Muscle of leg (tissue), 11 donors: Measurements from ENCODE around the gene CTIF. TPM values are rescaled to one million over a fixed set of nuclear protein-coding genes. Genes with fewer than 3 reads are reported as not detected.

ENCODE experiments used
- DNase-seq: peaks from one replicate; pipeline ENCODE4 v3.0.0; 2013
- H3K27ac ChIP-seq: one replicate; pipeline ENCODE4 v1.5.1; 2013; ENCODE audit warnings: mild to moderate bottlenecking, low read length, control low read depth
- H3K27me3 ChIP-seq: one replicate; pipeline ENCODE4 v1.6.1; 2013; ENCODE audit warnings: low read length; ENCODE audit not compliant: control insufficient read depth, insufficient read depth
- H3K36me3 ChIP-seq: one replicate; pipeline ENCODE4 v1.6.1; 2013; ENCODE audit warnings: low read length; ENCODE audit not compliant: control insufficient read depth, insufficient read depth
- H3K4me1 ChIP-seq: one replicate; pipeline ENCODE4 v1.6.1; 2013; ENCODE audit warnings: low read length; ENCODE audit not compliant: control insufficient read depth, insufficient read depth
- H3K4me3 ChIP-seq: one replicate; pipeline ENCODE4 v1.5.1; 2013; ENCODE audit warnings: low read length, control low read depth
- H3K9me3 ChIP-seq: replicated peaks from 2 replicates; pipeline ENCODE4 v1.6.1; 2013; ENCODE audit warnings: low read depth, low read length; ENCODE audit not compliant: control insufficient read depth
- WGBS: methylation state at CpG from one replicate; pipeline ENCODE4 v1.1.5; 2013; ENCODE audit warnings: missing lambda C conversion rate; ENCODE audit not compliant: insufficient coverage; 5-methylcytosine and 5-hydroxymethylcytosine counted together
- polyA plus RNA-seq, 8 donors: library from polyadenylated mRNA; unstranded; fragments of 120-200 nt; gene quantifications; one replicate each; pipeline versions ENCODE4 v1.2.1 to v1.2.3, GENCODE V29; 2013; ENCODE audit warnings: inconsistent platforms in 1 of 8, low replicate concordance in 1 of 8; ENCODE audit not compliant: insufficient read length in 8 of 8, insufficient read depth in 1 of 8
- total RNA-seq: library from RNA; stranded (reverse); fragments of 120-200 nt; gene quantifications from one replicate; pipeline ENCODE4 v1.2.4, GENCODE V29; 2013

Gene CTIF
- total and polyA plus RNA-seq, 9 donors = 16.3 to 46.8 (median 32.5) TPM

DNA sequence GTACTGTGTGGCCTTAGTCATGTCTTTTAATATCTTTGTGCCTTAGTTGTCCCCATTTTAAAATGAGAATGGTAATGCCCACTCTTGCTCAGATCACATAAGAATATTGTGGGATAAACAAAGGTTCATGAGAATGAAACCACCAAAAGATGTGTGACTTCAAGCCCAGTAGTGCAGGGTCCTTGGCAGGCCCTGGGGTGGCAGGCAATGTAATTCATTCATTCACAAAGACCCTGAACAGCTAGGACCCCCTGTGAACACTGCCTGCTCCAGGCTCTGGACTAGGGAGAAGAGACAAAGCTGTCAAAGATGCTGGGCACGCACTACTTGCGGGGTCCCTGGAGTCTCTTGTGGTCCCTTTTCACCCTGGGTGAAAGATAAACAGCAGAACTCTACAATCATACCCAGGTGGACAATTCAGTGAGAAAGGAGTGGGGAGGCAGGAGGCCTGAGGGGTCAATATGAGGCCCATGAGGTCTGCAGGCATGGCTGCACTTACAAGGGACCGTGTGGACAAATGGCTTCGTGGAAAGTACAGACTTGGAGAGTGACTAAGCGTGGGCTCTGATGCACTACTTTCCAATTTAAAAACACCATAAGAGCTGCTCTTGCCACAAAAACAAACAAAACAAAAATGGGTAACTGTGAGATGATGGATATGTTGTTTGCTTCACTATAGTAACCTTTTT lies 275.8 kb downstream of the CTIF start:
- peaks cover 20% of the 10 kb centered on the region for H3K36me3 ChIP-seq
- no peak for DNase-seq
- H3K4me3 ChIP-seq = no peak overlapping the region
- H3K27ac ChIP-seq = no peak overlapping the region
- no CpG with 5 or more reads among the region's 5 CpGs for WGBS
- no peaks in the 10 kb centered on the region for H3K9me3 ChIP-seq
- H3K27me3 ChIP-seq = no peaks in the 10 kb centered on the region
- no peaks in the 10 kb centered on the region for H3K4me1 ChIP-seq

DNA sequence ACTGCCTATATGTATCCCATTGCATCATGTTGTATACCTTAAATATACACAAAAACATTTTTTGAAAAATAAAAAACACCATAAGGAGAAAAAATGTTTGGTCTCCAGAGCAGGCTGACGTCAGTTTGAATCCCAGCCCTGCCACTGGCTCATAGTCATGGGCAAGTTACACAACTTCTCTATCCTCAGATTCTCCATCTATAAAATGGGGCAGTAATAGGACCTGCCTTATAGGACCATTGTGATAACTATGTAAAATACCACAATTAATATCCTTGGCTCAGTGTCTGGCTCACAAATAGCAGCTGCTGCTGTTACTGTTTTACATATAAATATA lies 276.3 kb downstream of the CTIF start:
- Histone ChIP-seq H3K4me1 (no peaks in the 10 kb centered on the region), H3K36me3 (peaks cover 23% of the 10 kb centered on the region), H3K27ac (no peak overlapping the region), H3K27me3 (no peaks in the 10 kb centered on the region), H3K4me3 (no peak overlapping the region), H3K9me3 (no peaks in the 10 kb centered on the region)
- DNase-seq = no peak
- no CpG with 5 or more reads among the region's 1 CpG for WGBS

DNA sequence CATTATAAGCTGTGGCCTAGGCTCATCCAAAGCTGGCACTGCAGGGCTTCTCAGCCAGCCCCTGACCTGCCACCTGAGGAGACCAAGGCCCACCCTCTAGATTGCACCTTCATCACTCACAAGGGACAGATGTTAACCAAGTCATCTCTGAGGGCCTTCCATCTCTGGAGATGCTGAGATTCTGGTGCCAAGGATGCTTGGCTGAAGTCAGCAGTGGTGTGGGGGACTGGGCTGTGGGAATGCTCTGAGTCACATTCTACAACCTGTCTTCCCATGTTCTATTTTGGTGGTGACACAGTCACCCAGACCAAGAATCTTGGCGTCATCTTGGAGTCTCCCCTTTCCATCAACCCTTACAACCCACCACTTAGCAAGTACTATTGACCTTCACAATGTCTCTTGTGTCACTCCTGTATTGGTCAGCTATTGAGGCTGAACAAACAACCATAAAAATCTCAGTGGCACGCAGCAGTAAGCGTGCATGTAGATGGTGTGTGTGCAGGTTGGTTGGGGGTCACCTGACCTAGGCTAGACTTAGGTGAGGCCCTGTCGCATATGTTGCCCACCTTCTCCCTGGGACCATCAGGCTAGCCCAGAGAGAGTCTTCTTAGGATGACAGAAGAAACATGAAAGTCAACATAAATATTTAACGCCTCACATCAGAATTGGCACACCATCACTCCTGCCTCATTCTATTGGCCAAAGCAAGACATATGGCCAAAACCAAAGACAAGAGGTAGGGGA lies 276.9 kb downstream of the CTIF start:
- H3K27me3 ChIP-seq = no peaks in the 10 kb centered on the region
- DNase-seq = no peak
- peaks cover 23% of the 10 kb centered on the region for H3K36me3 ChIP-seq
- H3K27ac ChIP-seq = no peak overlapping the region
- no peaks in the 10 kb centered on the region for H3K4me1 ChIP-seq
- 100% methylated on average over 3 of the region's 5 CpGs for WGBS
- no peaks in the 10 kb centered on the region for H3K9me3 ChIP-seq
- no peak overlapping the region for H3K4me3 ChIP-seq

DNA sequence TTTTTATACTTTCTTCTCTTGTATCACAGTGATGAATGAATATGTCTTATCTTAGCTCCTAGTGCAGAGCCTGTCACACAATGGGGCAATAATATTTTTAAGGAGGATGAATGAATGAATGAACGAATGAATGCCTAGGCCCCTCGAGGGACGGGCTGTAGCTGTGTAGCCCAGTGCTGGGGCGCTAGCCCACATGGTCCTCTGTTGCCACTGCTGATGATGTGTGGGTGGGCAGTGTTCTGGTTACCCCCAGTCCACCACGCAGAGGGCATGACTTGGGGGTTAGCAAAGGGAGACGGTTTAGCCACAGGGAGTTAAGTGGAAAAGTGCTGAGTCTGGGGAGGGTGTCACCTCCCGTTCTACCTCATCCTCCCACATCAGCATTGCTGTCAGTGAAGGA lies 277.7 kb downstream of the CTIF start:
- peaks cover 23% of the 10 kb centered on the region for H3K36me3 ChIP-seq
- 75% methylated on average over 5 of the region's 7 CpGs for WGBS
- DNase-seq = no peak

DNA sequence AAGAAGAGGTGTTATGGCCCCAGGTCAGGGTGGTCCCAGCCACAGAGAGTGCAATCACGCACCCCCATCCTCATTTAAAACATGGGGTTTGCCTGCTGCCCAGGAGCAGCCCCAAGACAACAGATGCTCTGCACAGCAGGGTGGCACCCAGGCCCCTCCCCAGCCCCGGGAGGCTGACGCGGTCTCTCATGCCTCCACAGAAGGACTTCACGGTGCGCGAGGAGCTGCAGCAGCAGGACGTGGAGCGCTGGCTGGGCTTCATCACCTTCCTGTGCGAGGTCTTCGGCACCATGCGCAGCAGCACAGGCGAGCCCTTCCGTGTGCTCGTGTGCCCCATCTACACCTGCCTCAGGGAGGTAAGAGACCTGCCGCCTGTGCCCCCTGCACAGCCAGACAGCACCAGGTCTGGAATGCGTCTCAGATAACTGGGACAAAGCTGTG lies 278.2 kb downstream of the CTIF start:
- no peaks in the 10 kb centered on the region for H3K4me1 ChIP-seq
- no peaks in the 10 kb centered on the region for H3K9me3 ChIP-seq
- 93% methylated on average over 17 of the region's 17 CpGs for WGBS
- no peaks in the 10 kb centered on the region for H3K27me3 ChIP-seq
- no peak overlapping the region for H3K4me3 ChIP-seq
- no peak overlapping the region for H3K27ac ChIP-seq
- H3K36me3 ChIP-seq = peaks cover 23% of the 10 kb centered on the region
- DNase-seq = no peak

More for the DNA sequence above, 277.7 kb downstream of the CTIF start:
- H3K27ac ChIP-seq = no peak overlapping the region
- H3K27me3 ChIP-seq = no peaks in the 10 kb centered on the region
- H3K9me3 ChIP-seq = no peaks in the 10 kb centered on the region
- H3K4me3 ChIP-seq = no peak overlapping the region
- no peaks in the 10 kb centered on the region for H3K4me1 ChIP-seq

DNA sequence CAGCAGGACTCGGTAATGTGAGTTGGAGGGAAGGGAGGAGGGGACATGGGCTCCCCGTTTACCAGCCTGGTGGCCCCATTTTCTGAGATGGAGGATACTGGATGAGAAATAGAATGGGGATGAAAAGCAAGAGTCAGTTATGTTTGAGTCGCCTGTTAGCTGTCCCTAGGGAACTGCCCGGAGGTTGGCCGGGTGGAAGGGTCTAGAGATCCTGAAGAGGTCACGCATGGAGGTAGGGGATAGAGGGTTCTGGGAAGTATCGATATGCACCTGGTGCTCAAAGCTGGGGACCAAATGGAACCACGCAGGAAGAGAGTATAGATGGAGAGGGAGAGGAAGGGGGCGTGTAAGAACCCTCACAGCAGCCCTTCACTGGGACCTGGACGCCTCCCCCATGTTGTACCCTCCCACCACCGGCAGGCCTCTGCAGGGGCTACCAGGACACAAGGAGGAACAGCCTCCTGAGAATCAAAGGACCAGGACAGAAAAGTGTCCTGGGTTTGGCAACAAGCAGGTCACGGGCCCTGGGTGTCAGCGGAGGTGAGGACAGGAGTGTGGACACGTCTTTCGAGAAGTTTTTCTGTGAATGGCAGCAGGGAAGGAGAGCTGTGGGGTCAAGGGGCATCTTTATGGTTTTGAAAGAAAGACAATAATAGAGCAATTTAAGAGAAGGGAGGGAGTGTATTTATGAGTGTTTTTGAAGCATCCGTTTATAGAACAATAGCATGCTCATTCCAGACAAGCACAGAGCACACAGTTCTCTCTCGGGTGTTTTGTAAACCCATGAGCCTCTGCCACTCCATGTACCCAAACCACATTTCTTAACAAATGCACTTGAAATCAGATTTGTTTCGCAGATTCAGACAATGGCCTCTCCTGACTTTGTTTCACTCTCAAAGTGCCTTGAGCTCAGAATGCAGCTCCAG lies 279.8 kb downstream of the CTIF start:
- no peak for DNase-seq
- Histone ChIP-seq H3K36me3 (peaks cover 23% of the 10 kb centered on the region), H3K9me3 (peaks cover 2% of the 10 kb centered on the region), H3K27ac (no peak overlapping the region), H3K27me3 (no peaks in the 10 kb centered on the region), H3K4me1 (no peaks in the 10 kb centered on the region), H3K4me3 (no peak overlapping the region)
- WGBS = 83% methylated on average over 14 of the region's 18 CpGs

DNA sequence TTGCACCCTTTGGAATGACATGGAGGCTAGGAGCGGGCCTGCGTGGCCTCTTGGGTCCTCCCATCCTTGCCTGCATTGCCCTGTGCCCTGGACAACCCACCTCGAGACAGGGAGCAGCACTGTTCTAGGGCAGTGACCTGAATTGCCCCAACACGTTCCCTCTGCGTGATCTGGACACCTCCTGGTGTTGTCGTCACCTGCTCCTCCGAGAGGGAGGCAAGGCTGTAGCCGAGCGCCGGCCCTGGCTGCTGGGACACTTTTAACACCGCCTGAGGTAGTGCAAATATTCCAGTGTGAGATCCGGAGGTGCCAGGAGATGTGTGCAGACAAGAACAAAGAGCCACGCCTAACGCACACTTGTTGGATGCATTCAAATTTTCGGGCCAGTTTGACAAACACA lies 280.4 kb downstream of the CTIF start:
- DNase-seq = no peak
- Histone ChIP-seq H3K27me3 (no peaks in the 10 kb centered on the region), H3K36me3 (peaks cover 23% of the 10 kb centered on the region), H3K9me3 (peaks cover 2% of the 10 kb centered on the region), H3K4me3 (no peak overlapping the region), H3K4me1 (no peaks in the 10 kb centered on the region), H3K27ac (no peak overlapping the region)
- WGBS = 77% methylated on average over 13 of the region's 15 CpGs

DNA sequence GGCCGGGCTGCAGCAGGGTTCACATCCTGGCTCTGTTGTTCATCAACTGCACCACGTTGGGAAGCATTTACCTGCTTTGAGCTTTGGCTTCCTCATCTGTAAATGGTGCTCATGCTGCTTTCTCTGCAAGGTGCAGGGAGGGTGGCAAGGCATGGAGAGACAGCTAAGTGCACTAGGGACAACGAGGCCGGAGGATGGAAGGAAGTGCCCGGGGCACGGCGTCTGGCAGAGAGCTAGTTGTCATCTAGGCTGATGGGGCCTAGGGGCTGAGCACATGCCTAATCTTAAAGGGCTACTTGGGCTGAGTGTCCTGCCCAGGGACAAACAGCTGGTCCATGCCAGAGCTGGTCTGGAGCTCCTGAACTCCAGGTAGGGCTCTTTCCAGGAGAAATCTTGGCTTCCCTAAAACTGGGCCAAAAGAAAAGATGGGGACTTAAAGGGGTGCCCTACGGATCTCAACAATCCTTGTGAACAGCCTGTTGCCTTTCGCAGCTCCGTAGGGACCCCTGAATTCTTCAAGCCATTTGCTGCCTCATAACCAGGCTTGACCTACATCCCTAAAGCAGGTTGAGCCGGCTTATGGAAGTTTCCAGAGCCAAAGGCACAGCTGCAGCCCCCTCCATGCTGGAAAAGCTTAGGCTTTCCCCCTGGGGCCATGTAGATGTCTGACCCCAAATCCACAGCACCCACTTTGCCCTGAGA lies 281.1 kb downstream of the CTIF start:
- WGBS = 85% methylated on average over 6 of the region's 11 CpGs
- no peak for DNase-seq
- H3K36me3 ChIP-seq = peaks cover 23% of the 10 kb centered on the region
- H3K27me3 ChIP-seq = no peaks in the 10 kb centered on the region
- peaks cover 2% of the 10 kb centered on the region for H3K9me3 ChIP-seq
- H3K27ac ChIP-seq = no peak overlapping the region
- no peak overlapping the region for H3K4me3 ChIP-seq
- H3K4me1 ChIP-seq = peaks cover 3% of the 10 kb centered on the region

DNA sequence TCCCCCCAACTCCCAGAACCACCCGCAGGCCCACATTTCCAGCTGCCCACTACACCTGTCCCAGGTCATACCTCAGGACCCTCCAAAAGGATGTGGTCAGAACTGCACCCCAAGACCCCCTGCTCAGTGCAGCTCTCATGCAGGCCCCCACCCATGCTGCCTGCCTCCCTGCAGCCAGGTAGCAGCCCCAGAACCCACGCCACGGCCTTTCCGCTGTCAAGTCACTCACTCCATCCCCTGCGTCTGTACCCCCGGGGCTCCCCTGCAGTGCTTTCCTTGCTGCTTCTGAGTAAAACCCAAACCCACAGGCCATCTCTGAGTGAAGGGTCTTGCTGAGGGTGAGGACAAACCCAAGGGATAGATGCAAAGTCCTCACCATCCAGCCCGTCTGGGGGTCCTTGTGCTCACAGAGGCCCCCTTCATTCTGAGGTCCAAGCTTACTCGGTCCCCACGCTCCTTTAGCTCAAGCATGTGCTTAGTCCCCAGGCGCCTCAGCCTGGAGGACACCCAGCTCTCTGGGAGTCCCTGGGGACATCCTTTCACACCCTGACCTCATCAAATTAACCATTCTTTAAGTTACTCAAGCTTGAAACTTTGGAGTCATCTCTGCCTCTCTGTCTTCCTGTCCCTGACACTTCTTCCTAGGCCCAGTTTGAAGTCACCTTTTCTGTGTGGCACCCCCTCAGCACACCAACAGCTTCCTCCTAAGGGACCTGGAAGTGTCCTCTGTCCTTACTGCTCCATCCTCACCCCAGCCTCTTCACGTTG lies 281.8 kb downstream of the CTIF start:
- no peak for DNase-seq
- 81% methylated on average over 6 of the region's 11 CpGs for whole genome bisulfite sequencing

More for the DNA sequence above, 281.8 kb downstream of the CTIF start:
- no peak overlapping the region for H3K27ac ChIP-seq
- H3K9me3 ChIP-seq = peaks cover 2% of the 10 kb centered on the region
- peaks cover 10% of the 10 kb centered on the region for H3K4me1 ChIP-seq
- no peak overlapping the region for H3K4me3 ChIP-seq
- H3K27me3 ChIP-seq = no peaks in the 10 kb centered on the region
- peaks cover 23% of the 10 kb centered on the region for H3K36me3 ChIP-seq
